T-helper 1 cell treated with Interleukin-12 subunit alpha and Interleukin-12 subunit beta and Interleukin-4 antibody, amounts not matched to agents 30 μg/mL and 1 μg/mL, for 36 hours (primary cell): ENCODE results near the gene IQSEC2.

Experiments used
- H3K27ac Mint-ChIP-seq: one replicate; pipeline ENCODE4 v1.8.0; 2021; ENCODE audit warnings: mild to moderate bottlenecking, mixed read lengths
- H3K27me3 Mint-ChIP-seq: one replicate; pipeline ENCODE4 v1.8.0; 2021; ENCODE audit warnings: low read depth, mixed read lengths
- H3K36me3 Mint-ChIP-seq: one replicate; pipeline ENCODE4 v1.8.0; 2021; ENCODE audit warnings: low read depth, mixed read lengths
- H3K4me1 Mint-ChIP-seq: one replicate; pipeline ENCODE4 v1.8.0; 2021; ENCODE audit warnings: low read depth, mixed read lengths
- H3K4me3 Mint-ChIP-seq: one replicate; pipeline ENCODE4 v1.8.0; 2021; ENCODE audit warnings: mild to moderate bottlenecking, moderate library complexity, mixed read lengths
- H3K9me3 Mint-ChIP-seq: one replicate; pipeline ENCODE4 v1.8.0; 2021; ENCODE audit warnings: mixed read lengths

Gene IQSEC2

DNA sequence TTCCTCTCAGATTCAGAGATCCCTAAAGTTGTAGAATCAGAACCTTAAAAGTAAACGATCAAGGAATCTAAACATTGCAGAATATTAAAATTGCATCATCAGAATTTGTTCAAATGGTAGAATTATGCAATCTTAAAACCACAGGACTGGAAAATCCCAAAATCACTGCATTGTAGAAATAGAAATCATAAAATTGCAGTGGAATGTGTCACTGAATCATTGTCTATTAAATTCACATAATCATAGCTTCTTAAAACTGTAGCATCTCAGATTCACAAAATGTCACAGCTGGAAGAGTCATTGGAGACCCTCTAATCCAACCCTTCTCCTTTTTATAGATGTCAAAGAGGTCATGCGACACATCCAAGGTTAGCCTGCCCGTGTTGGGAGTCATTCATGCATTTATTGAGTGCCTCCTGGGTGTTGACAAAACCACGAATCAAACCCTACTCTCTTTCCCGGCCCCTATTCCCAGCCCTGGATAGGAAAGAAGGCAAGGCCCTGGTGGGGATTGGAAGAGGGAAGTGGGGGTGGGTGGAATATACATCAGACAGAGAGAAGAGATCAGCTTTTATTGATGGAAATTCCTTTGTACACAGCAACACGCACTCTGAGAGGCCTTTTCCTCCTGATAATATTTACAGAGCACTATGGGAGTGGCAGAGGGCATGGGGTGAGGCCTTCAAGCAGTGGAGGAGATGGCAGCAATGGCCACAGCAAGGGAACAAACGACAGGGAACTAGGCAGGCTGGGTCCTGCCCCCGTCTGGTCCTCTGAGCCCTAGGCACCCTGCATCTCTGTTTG lies 15.4 kb downstream of the IQSEC2 start:
- no peaks in the 10 kb centered on the region for H3K36me3 Mint-ChIP-seq
- H3K27ac Mint-ChIP-seq, result no peak overlapping the region
- no peaks in the 10 kb centered on the region for H3K9me3 Mint-ChIP-seq
- H3K27me3 Mint-ChIP-seq, result peaks cover 16% of the 10 kb centered on the region
- H3K4me1 Mint-ChIP-seq, result peaks cover 20% of the 10 kb centered on the region
- no peak overlapping the region for H3K4me3 Mint-ChIP-seq

DNA sequence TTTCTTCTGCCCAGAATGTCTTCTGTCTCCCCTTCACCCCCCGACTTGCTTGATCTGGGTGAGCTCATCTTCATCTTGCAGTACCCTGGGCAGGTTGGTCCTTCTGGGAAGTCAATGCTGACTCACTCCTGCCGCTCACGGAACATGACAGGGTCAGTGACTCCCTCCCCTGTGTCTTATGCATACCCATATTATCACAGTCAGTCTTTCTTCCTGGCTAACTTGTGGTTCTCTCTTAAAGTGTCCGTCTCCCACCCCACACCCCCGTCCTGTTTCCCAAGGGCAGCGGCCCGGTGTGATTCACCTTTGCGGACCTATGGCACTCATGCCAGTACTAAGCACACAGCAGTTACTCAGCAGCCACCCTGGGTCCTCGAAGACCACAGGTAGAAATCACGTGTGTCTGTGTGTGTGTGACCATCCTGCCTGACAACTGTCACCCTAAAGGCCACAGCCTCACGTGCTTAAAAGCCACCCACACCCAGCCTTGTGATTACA lies 17.7 kb downstream of the IQSEC2 start:
- H3K4me3 Mint-ChIP-seq, result no peak overlapping the region

DNA sequence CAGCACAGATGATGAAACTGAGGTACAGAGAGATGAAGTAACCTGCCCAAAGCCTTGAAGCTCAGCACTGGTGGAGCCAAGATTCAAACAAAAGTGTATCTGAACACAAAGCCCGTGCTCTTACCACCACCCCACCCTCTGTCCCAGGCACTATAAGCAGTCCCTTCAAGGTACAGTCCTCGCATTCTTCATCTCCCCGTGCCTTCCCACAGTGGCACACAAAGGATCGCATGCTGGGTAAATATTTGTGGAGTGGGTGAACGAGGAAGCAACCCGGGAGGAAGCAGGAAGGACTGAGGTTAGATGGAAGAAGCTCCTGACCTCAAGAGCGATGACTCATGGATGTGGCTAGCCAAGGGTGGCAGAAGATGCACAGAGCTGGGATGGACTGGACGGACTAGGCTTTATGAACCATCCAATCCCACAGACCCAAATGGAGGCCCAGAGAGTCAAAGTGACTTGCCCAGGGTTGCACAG lies 18.4 kb downstream of the IQSEC2 start:
- no peak overlapping the region for H3K27ac Mint-ChIP-seq
- no peaks in the 10 kb centered on the region for H3K9me3 Mint-ChIP-seq
- H3K4me3 Mint-ChIP-seq, result peak overlapping the region; percentile 29
- no peaks in the 10 kb centered on the region for H3K36me3 Mint-ChIP-seq
- peaks cover 16% of the 10 kb centered on the region for H3K27me3 Mint-ChIP-seq
- H3K4me1 Mint-ChIP-seq, result peaks cover 20% of the 10 kb centered on the region

More for the DNA sequence above, 17.7 kb downstream of the IQSEC2 start:
- no peak overlapping the region for H3K27ac Mint-ChIP-seq
- no peaks in the 10 kb centered on the region for H3K36me3 Mint-ChIP-seq
- H3K9me3 Mint-ChIP-seq, result no peaks in the 10 kb centered on the region
- H3K27me3 Mint-ChIP-seq, result peaks cover 16% of the 10 kb centered on the region
- H3K4me1 Mint-ChIP-seq, result peaks cover 20% of the 10 kb centered on the region

DNA sequence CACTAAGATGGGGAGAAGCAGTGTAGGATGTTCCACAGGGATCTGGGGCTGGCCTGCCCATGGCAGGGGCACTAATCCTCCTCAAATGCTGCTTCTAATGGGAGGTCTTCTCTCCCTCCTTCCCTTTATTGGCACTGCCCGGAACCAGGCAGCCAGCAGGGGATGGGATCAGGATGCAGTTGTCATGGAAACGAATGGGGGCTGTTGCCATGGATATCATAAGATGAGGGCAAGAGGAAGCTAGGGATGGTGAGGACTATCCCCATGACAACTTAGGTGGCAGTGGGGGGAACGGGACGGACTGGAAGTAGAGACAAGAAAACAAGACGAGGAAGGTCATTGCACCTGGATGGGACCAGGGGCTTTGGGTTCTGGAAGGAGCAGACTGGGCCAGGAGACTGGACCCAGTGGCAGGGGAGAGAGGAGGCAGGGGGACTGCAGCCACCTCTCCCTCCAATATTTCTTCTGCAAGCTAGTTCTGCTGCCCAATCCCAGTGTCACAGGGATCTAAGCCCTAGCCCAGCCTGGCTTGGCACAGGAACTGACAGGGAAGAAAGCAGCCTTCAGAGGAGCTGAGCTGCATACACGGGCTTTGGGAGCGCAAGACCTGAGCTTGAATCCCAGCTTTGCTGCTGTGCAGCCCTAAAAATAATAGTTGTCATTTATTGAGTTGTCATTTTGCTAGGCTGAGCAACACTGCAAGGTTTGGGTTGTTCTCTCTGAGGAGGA lies 19.0 kb downstream of the IQSEC2 start:
- no peak overlapping the region for H3K27ac Mint-ChIP-seq
- no peaks in the 10 kb centered on the region for H3K36me3 Mint-ChIP-seq
- peaks cover 16% of the 10 kb centered on the region for H3K27me3 Mint-ChIP-seq
- H3K9me3 Mint-ChIP-seq, result no peaks in the 10 kb centered on the region
- no peak overlapping the region for H3K4me3 Mint-ChIP-seq
- H3K4me1 Mint-ChIP-seq, result peaks cover 20% of the 10 kb centered on the region

DNA sequence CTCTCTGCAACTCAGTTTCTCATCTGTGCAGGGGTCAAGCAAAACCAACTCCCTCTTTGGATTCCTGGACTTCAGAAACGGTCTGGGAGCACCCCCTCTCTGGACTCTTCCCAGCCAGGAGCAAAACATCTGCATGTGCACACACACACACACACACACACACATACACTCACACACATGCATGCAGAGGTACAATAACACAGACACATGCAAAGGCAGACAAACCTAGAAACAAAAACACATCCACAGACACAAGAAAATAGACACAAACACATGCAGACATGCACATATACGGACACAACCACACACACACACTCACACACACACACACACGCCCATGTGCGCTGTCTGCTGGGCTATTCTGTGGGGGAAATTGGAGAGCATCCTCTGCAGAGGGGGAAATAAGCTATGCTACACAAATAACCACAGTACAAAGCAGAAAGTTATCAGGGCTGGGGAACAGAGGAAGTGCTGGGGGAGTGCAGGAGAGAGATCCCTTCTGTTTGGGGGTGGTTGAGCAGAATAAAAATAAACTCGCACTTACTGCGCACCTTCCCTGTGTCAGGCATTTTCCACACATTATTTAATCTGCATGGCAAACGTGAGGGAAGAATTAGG lies 19.9 kb downstream of the IQSEC2 start:
- peak overlapping the region; percentile 2 for H3K27ac Mint-ChIP-seq
- peaks cover 16% of the 10 kb centered on the region for H3K27me3 Mint-ChIP-seq
- H3K9me3 Mint-ChIP-seq, result no peaks in the 10 kb centered on the region
- H3K36me3 Mint-ChIP-seq, result no peaks in the 10 kb centered on the region
- no peak overlapping the region for H3K4me3 Mint-ChIP-seq
- peaks cover 20% of the 10 kb centered on the region for H3K4me1 Mint-ChIP-seq

DNA sequence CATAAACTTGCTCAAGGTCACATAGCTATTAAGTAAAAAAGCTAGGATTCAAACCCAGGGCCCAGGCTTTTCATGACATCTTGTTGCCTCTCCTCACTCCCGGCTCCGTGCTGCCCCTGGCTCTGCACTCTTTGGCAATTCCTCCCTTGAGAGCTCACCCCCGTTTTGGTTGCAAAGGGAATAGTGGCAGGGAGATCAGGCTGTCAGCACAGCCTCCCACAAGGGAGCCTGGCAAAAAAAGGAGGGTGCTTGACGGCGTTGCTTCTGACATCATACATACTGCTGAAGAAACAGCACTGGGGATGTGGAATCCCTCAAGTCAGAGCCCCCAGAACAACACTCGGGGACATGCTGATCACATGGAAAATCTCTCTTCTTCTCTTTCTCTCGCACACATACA lies 20.5 kb downstream of the IQSEC2 start:
- Mint-ChIP-seq H3K27me3 (peaks cover 16% of the 10 kb centered on the region), H3K4me1 (peaks cover 20% of the 10 kb centered on the region), H3K4me3 (no peak overlapping the region), H3K27ac (no peak overlapping the region), H3K9me3 (no peaks in the 10 kb centered on the region), H3K36me3 (no peaks in the 10 kb centered on the region)

DNA sequence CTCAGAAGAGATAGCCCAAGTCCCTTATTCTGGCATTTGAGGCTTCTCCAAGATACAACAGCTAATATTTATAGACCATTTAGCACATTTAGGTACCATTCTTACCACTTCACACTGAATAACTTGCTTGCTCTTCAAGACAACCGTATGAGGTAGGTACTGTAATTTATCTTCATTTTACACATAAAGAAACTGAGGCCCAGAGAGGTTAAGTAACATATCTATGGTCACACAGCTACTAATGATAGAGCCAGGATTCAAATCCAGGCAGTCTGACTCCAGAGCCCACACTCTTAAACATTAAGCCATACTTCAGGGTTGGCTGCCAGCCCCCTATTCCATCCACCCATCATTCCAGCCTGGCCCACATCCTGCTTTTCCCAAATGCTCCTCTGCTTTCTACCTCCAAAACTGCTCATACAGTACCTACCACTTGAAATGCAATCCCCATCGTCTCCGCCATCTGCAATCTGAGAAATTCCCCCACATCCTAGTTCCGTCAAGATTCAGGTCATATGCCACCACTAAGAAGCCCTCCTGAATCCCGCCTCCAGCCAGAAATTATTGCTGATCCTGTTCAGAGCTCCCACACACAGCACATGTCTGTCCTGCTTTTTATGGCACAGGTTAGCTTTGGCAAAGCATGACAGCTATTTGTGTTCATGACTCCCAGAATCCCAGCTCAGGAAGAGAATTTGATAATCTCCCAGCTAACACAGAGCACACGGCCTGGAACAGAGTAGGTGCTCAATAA lies 23.5 kb downstream of the IQSEC2 start:
- Mint-ChIP-seq H3K27me3 (peaks cover 12% of the 10 kb centered on the region), H3K4me1 (peaks cover 13% of the 10 kb centered on the region), H3K36me3 (no peaks in the 10 kb centered on the region), H3K9me3 (no peaks in the 10 kb centered on the region), H3K27ac (no peak overlapping the region), H3K4me3 (no peak overlapping the region)

DNA sequence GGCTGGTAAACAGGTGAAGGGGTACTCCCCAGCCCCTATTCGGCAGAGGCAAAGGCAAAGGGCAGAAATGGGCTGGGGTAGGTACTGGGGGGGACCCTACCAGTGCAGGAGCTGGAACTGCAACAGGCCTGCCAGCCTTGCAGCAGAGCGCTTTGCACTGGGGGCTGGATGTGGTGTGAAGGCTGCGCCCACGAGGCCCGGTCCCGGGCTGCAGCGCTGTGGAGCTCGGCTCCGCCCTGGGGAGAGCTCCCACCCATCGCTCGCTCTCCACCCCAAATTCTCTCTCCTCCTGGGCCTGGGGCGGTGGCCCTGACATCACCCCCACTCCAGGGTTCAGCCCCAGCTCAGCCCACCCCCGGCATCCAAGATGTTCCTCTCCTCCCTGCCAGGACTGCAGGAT lies 24.2 kb downstream of the IQSEC2 start:
- H3K36me3 Mint-ChIP-seq, result no peaks in the 10 kb centered on the region
- H3K27me3 Mint-ChIP-seq, result peaks cover 10% of the 10 kb centered on the region
- peaks cover 9% of the 10 kb centered on the region for H3K4me1 Mint-ChIP-seq
- H3K4me3 Mint-ChIP-seq, result no peak overlapping the region
- H3K9me3 Mint-ChIP-seq, result no peaks in the 10 kb centered on the region
- no peak overlapping the region for H3K27ac Mint-ChIP-seq

DNA sequence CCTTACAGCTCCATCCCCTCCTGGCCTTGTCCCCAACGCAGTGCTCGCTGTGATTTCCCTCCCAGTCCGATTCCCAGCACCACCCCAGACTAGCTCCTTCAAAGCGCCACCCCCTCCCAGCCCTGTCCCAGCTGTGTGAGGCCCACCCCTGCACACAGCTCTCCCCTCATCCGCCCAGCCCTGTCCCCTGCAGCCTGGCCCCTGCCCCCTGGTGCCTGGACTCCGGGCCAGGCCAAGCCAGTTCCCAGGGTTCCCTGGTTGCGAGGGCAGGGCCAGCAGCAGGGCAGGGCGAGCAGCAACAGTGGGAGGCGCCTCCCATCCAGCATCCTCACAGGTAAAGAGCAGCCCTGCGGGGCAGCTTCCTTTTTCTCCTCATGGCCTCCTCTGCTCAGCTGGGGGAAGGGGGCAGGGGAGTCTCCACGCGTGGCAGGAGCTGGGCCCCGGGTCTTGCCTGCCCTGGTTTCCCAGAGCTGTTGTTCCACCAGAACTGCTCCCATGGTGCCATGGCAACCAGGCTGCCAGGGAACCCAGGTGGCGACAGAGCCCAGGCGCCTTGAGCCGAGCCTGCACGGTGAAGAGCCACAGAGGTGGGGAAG lies 24.8 kb downstream of the IQSEC2 start:
- Mint-ChIP-seq H3K27ac (no peak overlapping the region), H3K36me3 (no peaks in the 10 kb centered on the region), H3K4me1 (peaks cover 3% of the 10 kb centered on the region), H3K9me3 (no peaks in the 10 kb centered on the region), H3K4me3 (no peak overlapping the region), H3K27me3 (peaks cover 3% of the 10 kb centered on the region)

DNA sequence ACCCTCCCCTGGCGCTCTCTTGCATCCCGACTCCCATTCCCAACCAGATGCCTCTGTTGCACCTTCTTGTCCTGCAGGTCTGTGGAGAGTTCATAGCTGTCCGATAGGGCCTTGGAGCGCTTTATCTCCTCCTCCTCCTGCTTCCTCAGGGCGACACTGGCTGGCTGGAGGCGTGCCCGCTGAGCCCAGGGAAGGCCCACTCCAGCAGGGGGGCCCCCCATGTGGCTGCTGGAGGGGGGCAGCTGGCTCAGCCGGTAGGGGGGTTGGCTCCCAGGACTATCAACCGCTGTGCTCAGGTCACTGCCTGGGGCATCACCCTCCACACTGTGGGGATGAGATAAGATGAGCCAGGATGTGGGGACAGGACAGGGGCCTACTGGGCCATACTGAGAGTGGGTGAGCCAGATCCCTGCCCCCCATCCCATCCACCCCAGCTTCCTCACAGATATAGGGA lies 25.6 kb downstream of the IQSEC2 start:
- no peak overlapping the region for H3K27ac Mint-ChIP-seq
- no peaks in the 10 kb centered on the region for H3K36me3 Mint-ChIP-seq
- H3K4me3 Mint-ChIP-seq, result no peak overlapping the region
- H3K4me1 Mint-ChIP-seq, result no peaks in the 10 kb centered on the region
- no peaks in the 10 kb centered on the region for H3K9me3 Mint-ChIP-seq
- no peaks in the 10 kb centered on the region for H3K27me3 Mint-ChIP-seq

DNA sequence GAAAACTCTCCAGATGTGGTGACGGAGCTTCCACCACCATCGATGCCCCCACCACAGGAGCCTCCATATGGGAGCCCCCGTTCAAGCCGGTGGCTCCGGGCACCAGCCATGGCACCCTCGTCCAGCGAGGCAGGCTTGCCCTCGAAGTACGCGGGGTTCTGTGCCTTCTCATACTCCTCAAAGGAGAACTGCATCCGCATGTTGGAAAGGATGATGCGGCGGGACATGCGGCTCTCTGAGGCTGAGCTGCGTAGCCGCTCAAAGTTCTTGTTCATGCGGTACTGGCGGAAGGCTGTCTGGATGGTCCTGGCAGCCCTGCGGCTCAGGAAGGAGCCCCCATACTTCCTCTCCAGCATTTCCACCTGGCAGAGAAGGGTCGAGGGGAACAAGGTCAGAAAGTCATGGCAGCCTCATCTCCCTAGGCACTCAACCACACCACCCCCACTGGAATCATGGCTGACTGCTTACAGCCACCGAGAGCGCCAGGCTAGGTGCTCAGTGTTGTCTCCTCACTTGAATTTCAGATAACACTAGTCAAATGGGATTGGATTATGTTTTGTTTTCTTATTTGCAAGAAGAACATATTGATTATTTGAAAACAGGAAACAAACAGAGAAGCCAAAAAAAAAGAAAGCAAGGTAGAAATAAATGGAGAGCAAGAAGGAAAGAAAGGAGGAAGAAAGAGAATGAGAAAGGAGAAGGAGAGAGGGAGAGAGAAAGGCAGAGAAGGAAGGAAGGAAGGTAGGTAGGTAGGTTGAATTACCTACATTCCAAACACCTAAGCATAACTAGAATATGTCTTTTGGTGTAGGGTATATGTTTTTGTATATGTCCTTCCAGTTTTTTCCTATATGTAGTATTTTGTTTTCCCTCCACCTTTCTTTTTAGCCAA lies 26.6 kb downstream of the IQSEC2 start:
- Mint-ChIP-seq H3K27me3 (no peaks in the 10 kb centered on the region), H3K9me3 (no peaks in the 10 kb centered on the region)

DNA sequence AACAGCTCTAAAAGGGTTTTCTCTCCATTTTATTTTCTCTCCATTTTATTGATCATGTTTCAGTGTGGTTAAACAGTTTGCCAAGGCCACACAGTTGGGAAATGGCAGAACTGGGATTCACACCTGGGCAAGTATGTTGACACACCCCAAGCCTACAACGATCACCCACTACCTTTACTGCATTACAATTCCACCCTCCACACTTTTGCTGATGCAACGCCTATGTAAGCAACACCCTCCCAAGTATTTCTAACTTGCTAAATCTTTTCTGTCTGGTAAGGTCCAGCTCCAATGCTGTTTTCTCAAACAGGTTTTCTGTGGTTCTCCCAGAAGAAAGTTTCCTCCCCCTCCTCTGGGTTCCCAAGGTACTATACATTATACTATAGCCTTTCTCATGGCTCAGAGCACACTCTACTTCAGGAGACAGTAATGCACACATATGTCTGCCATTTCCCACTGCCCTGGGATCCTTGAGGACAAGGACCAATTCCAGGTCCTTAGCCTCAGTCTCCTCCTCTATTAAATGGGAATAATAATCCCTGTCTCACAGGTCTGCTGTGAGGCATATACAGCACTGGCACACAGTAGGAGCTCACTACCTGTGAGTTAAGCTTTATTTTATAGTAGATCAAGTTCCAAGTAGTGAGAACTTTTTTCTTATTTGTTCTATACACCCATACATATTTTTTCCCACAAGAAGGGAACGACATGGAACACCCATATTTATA lies 27.9 kb downstream of the IQSEC2 start:
- Mint-ChIP-seq H3K27me3 (no peaks in the 10 kb centered on the region), H3K27ac (no peak overlapping the region), H3K4me3 (no peak overlapping the region), H3K36me3 (no peaks in the 10 kb centered on the region), H3K4me1 (no peaks in the 10 kb centered on the region), H3K9me3 (no peaks in the 10 kb centered on the region)

More for the DNA sequence above, 26.6 kb downstream of the IQSEC2 start:
- Mint-ChIP-seq H3K36me3 (no peaks in the 10 kb centered on the region), H3K4me1 (no peaks in the 10 kb centered on the region), H3K27ac (no peak overlapping the region), H3K4me3 (no peak overlapping the region)
